Keratinocyte (primary cell): ENCODE measurements around the gene SHC3. TPM values are rescaled to one million over a fixed set of nuclear protein-coding genes. Genes with fewer than 3 reads are reported as not detected.

Source experiments
- DNase-seq: peaks from one replicate; pipeline ENCODE4 v3.0.0-alpha.2; 2011; ENCODE audit warnings: low read depth, missing footprints, low spot score
- FAIRE-seq: peaks from 2 replicates; lab custom pipeline; 2011; peaks lifted over from hg19 to GRCh38; lab: Jason Lieb, UNC
- H2AFZ ChIP-seq: 2 replicates; pipeline ENCODE4 v1.6.0; 2012; ENCODE audit warnings: low read length, control low read depth, inconsistent platforms; ENCODE audit not compliant: control insufficient read depth
- H3K27ac ChIP-seq: 2 replicates; pipeline ENCODE4 v1.5.1; 2011; ENCODE audit warnings: low read length; ENCODE audit not compliant: control insufficient read depth, insufficient read depth
- H3K27me3 ChIP-seq: 3 replicates; pipeline ENCODE4 v1.6.0; 2011; ENCODE audit warnings: low read length; ENCODE audit not compliant: control insufficient read depth, insufficient read depth; ENCODE audit errors: extremely low read depth
- H3K36me3 ChIP-seq, 2 experiments: 2 replicates in 1 of 2; 3 replicates in 1 of 2; pipeline ENCODE4 v1.5.1; 2011; ENCODE audit warnings: low read length in 2 of 2, mild to moderate bottlenecking in 1 of 2; ENCODE audit not compliant: control insufficient read depth in 2 of 2, insufficient read depth in 2 of 2; ENCODE audit errors: extremely low read depth in 1 of 2
- H3K4me1 ChIP-seq: 3 replicates; pipeline ENCODE4 v1.5.1; 2011; ENCODE audit warnings: low read length; ENCODE audit not compliant: control insufficient read depth, insufficient read depth; ENCODE audit errors: extremely low read depth
- H3K4me2 ChIP-seq: 3 replicates; pipeline ENCODE4 v1.6.0; 2011; ENCODE audit warnings: low read depth, low read length; ENCODE audit not compliant: control insufficient read depth, insufficient read depth; ENCODE audit errors: extremely low read depth
- H3K4me3 ChIP-seq, 3 experiments: fragments of 200-600 bp in 1 of 3; sonication (generic) in 1 of 3; 2 replicates in 2 of 3; 3 replicates in 1 of 3; pipeline ENCODE4 v1.5.1; 2011 to 2016; ENCODE audit warnings: low read length in 3 of 3, mild to moderate bottlenecking in 3 of 3, control low read depth in 2 of 3, inconsistent platforms in 1 of 3, low read depth in 1 of 3, mixed read lengths in 1 of 3, mixed run types in 1 of 3, moderate library complexity in 1 of 3; ENCODE audit not compliant: control insufficient read depth in 2 of 3, insufficient read depth in 2 of 3; ENCODE audit errors: extremely low read depth in 1 of 3
- H3K79me2 ChIP-seq: 2 replicates; pipeline ENCODE4 v1.6.0; 2012; ENCODE audit warnings: low read length; ENCODE audit not compliant: control insufficient read depth, insufficient read depth
- H3K9ac ChIP-seq: 3 replicates; pipeline ENCODE4 v1.6.0; 2011; ENCODE audit warnings: low read length; ENCODE audit not compliant: control insufficient read depth, insufficient read depth; ENCODE audit errors: extremely low read depth
- H3K9me1 ChIP-seq: 3 replicates; pipeline ENCODE4 v1.6.0; 2011; ENCODE audit warnings: low read length; ENCODE audit not compliant: control insufficient read depth, insufficient read depth; ENCODE audit errors: extremely low read depth
- H3K9me3 ChIP-seq: 2 replicates; pipeline ENCODE4 v1.5.1; 2012; ENCODE audit warnings: low read depth, low read length; ENCODE audit not compliant: control insufficient read depth
- H4K20me1 ChIP-seq: 3 replicates; pipeline ENCODE4 v1.6.0; 2011; ENCODE audit warnings: low read length; ENCODE audit not compliant: control insufficient read depth, insufficient read depth; ENCODE audit errors: extremely low read depth
- CTCF ChIP-seq, 3 experiments: IDR thresholded peaks in 1 of 3; conservative IDR thresholded peaks in 1 of 3; optimal IDR thresholded peaks in 1 of 3; 2 replicates in 2 of 3; 3 replicates in 1 of 3; pipeline versions ENCODE3 to v1.5.1; 2011; ENCODE audit warnings: low read length in 3 of 3, mild to moderate bottlenecking in 3 of 3, moderate library complexity in 2 of 3, control low read depth in 1 of 3, inconsistent platforms in 1 of 3; ENCODE audit not compliant: insufficient read depth in 2 of 3; ENCODE audit errors: extremely low read depth in 1 of 3
- EZH2 ChIP-seq: IDR thresholded peaks from one replicate; pipeline ENCODE4 v1.6.1; 2012; ENCODE audit warnings: inconsistent platforms, mild to moderate bottlenecking, low read length, moderate library complexity
- dilution Hi-C: fragments of 300-500 bp; cut with MboI; formaldehyde crosslinking; loops from one replicate; pipeline ENCODE4 v1.7.0; 2020; ENCODE audit warnings: low sequenced_read_pairs; ENCODE audit not compliant: extremely low pct_ligation_motif_present
- polyA plus RNA-seq, 5 experiments: library from polyadenylated mRNA; depleted of rRNA in 3 of 5; stranded (reverse) in 3 of 5; stranded (forward) in 1 of 5; unstranded in 1 of 5; fragments of >200 nt; gene quantifications; 1 replicate in 1 of 5; 2 replicates in 3 of 5; 3 replicates in 1 of 5; pipeline versions ENCODE4 v1.2.1 to v1.2.3, GENCODE V29; 2011 to 2012; ENCODE audit warnings: missing spikeins in 2 of 5, low read depth in 1 of 5, low replicate concordance in 1 of 5

Gene SHC3
- polyA plus RNA-seq, 1 donor (not counting 4 experiments of a cell fraction or from before 2014, with no cell fraction given): 0.03 TPM

- Histone ChIP-seq H3K9me3 (no peaks in the 10 kb centered on the region), H3K9me1 (no peaks in the 10 kb centered on the region), H3K4me2 (no peak overlapping the region), H3K27me3 (no peaks in the 10 kb centered on the region), H3K4me3 (no peak overlapping the region), H4K20me1 (no peaks in the 10 kb centered on the region), H3K27ac (no peak overlapping the region), H3K9ac (no peak overlapping the region), H3K4me1 (no peaks in the 10 kb centered on the region), H2AFZ (no peak overlapping the region), H3K79me2 (no peaks in the 10 kb centered on the region), H3K36me3 (no peaks in the 10 kb centered on the region)
- DNase-seq (no peak), FAIRE-seq (no peak)
- dilution Hi-C loops: no loop called here
- TF ChIP-seq EZH2 (no peak), CTCF (optimal IDR thresholded peaks at IDR 0.05 in 1 of 3, IDR thresholded peaks at IDR 0.05 in 1 of 3, conservative IDR thresholded peaks at IDR 0.05 in 1 of 3; ENCODE audit: extremely low read depth in 1 of 3, insufficient read depth in 2 of 3, low read length in 3 of 3) (no peak)
These were observed 183.4 kb downstream of the SHC3 start for GRCh38 chr9:88995200-88995577.

- TF ChIP-seq EZH2 (no peak), CTCF (optimal IDR thresholded peaks at IDR 0.05 in 1 of 3, IDR thresholded peaks at IDR 0.05 in 1 of 3, conservative IDR thresholded peaks at IDR 0.05 in 1 of 3; ENCODE audit: extremely low read depth in 1 of 3, insufficient read depth in 2 of 3, low read length in 3 of 3) (no peak)
- Histone ChIP-seq H3K9me3 (no peaks in the 10 kb centered on the region), H3K4me2 (no peak overlapping the region), H3K27ac (no peak overlapping the region), H3K9me1 (no peaks in the 10 kb centered on the region), H2AFZ (no peak overlapping the region), H3K36me3 (no peaks in the 10 kb centered on the region), H3K79me2 (no peaks in the 10 kb centered on the region), H3K9ac (no peak overlapping the region), H4K20me1 (no peaks in the 10 kb centered on the region), H3K4me3 (no peak overlapping the region), H3K27me3 (no peaks in the 10 kb centered on the region), H3K4me1 (no peaks in the 10 kb centered on the region)
- FAIRE-seq (no peak), DNase-seq (no peak)
- dilution Hi-C loops: no loop called here
These were observed 184.0 kb downstream of the SHC3 start for GRCh38 chr9:88994469-88995199.
